ENCODE results near the gene PLK5.
A peak's percentile ranks its signal among the peaks of the same experiment; 100 is the strongest.

PLK5 gene

GRCh38 chr19:1486720-1487575 lies 36.9 kb upstream of the PLK5 start:
- TF ChIP-seq CTCF (IDR thresholded peaks at IDR 0.05; ENCODE audit: low read depth, low read length) (no peak), MYC (IDR thresholded peaks at IDR 0.05; ENCODE audit: low read depth, low read length) (no peak), POLR2A (IDR thresholded peaks at IDR 0.05; ENCODE audit: extremely low read depth, insufficient read length) (no peak), MAX (IDR thresholded peaks at IDR 0.05; ENCODE audit: low read depth, low read length) (no peak)
- DNase-seq (ENCODE audit: low read depth): no peak
- H3K4me3 ChIP-seq (ENCODE audit: low read depth, low read length): no peak overlapping the region

GRCh38 chr19:1487576-1488281 lies 36.1 kb upstream of the PLK5 start:
- no peak for DNase-seq (ENCODE audit: low read depth)
- TF ChIP-seq CTCF (IDR thresholded peaks at IDR 0.05; ENCODE audit: low read depth, low read length) (no peak), MYC (IDR thresholded peaks at IDR 0.05; ENCODE audit: low read depth, low read length) (no peak), POLR2A (IDR thresholded peaks at IDR 0.05; ENCODE audit: extremely low read depth, insufficient read length) (no peak), MAX (IDR thresholded peaks at IDR 0.05; ENCODE audit: low read depth, low read length) (no peak)
- H3K4me3 ChIP-seq (ENCODE audit: low read depth, low read length): no peak overlapping the region

- TF ChIP-seq MAX (IDR thresholded peaks at IDR 0.05; ENCODE audit: low read depth, low read length) (no peak), POLR2A (IDR thresholded peaks at IDR 0.05; ENCODE audit: extremely low read depth, insufficient read length) (no peak), CTCF (IDR thresholded peaks at IDR 0.05; ENCODE audit: low read depth, low read length) (no peak), MYC (IDR thresholded peaks at IDR 0.05; ENCODE audit: low read depth, low read length) (no peak)
- no peak overlapping the region for H3K4me3 ChIP-seq (ENCODE audit: low read depth, low read length)
- DNase-seq (ENCODE audit: low read depth): no peak
Measured at GRCh38 chr19:1488282-1488601, 35.6 kb upstream of the PLK5 start.

GRCh38 chr19:1489463-1490310 lies 34.2 kb upstream of the PLK5 start:
- peak overlapping the region; percentile 21 for H3K4me3 ChIP-seq (ENCODE audit: low read depth, low read length)
- TF ChIP-seq CTCF (IDR thresholded peaks at IDR 0.05; ENCODE audit: low read depth, low read length) (no peak), POLR2A (IDR thresholded peaks at IDR 0.05; ENCODE audit: extremely low read depth, insufficient read length) (peak; percentile 32)
- no peak for DNase-seq (ENCODE audit: low read depth)

GRCh38 chr19:1490311-1491113 lies 33.4 kb upstream of the PLK5 start, which contains the start of gene PCSK4:
Gene PCSK4, minus strand, starts transcription at chr19:1490350. Its CDS starts 4 bp downstream, at chr19:1490346.
- H3K4me3 ChIP-seq (ENCODE audit: low read depth, low read length): peak within 1 kb of the TSS; percentile 46
- peak; percentile 96 for DNase-seq (ENCODE audit: low read depth)
- TF ChIP-seq MAX (IDR thresholded peaks at IDR 0.05; ENCODE audit: low read depth, low read length) (peak; percentile 23; the same call in 1 of the 2 replicates), POLR2A (IDR thresholded peaks at IDR 0.05; ENCODE audit: extremely low read depth, insufficient read length) (no peak)

All from NB4 (cell line).